ENCODE results near the gene CPAMD8. TPM values are rescaled to one million over a fixed set of nuclear protein-coding genes. Genes with fewer than 3 reads are reported as not detected.

Gene CPAMD8
- total RNA-seq, 1 experiment from 2014 or later: 0.20 TPM

GRCh38 chr19:16998635-16999194, 27.9 kb downstream of the CPAMD8 start:
- H3K9me2 ChIP-seq (ENCODE audit: insufficient read depth): no peaks in the 10 kb centered on the region
- ATAC-seq (no peak), DNase-seq (ENCODE audit: low read depth, low spot score) (no peak)
- no peak overlapping the region for H3K27ac ChIP-seq (ENCODE audit: low read depth, low read length)
- H3K9me3 ChIP-seq (ENCODE audit: control insufficient read depth in 1 of 2, insufficient read depth in 1 of 2, low read depth in 1 of 2, low read length in 2 of 2): no peaks in the 10 kb centered on the region
- H3K4me3 ChIP-seq (replicated peaks in 1 of 2; ENCODE audit: low read depth in 1 of 2, low read length in 2 of 2): no peak overlapping the region
- TF ChIP-seq JUND (IDR thresholded peaks at IDR 0.05): no peak
- TF ChIP-seq CTCF (IDR thresholded peaks at IDR 0.05 in 2 of 3, conservative IDR thresholded peaks at IDR 0.05 in 1 of 3; ENCODE audit: borderline replicate concordance in 1 of 3, insufficient read depth in 1 of 3, low read depth in 2 of 3, low read length in 2 of 3): no peak
- no peak for TF ChIP-seq SP1 (IDR thresholded peaks at IDR 0.05; ENCODE audit: low read depth)
- no peak for TF ChIP-seq REST (IDR thresholded peaks at IDR 0.05; ENCODE audit: low read depth)
- no peak for TF ChIP-seq ATF3 (IDR thresholded peaks at IDR 0.05)
- no peak for TF ChIP-seq RAD21 (IDR thresholded peaks at IDR 0.05; ENCODE audit: low read depth)
- no peak for TF ChIP-seq EGR1 (IDR thresholded peaks at IDR 0.05; ENCODE audit: low read depth)
- TF ChIP-seq ZNF274 (IDR thresholded peaks at IDR 0.05; ENCODE audit: low read depth, low read length): no peak
- TF ChIP-seq MAX (IDR thresholded peaks at IDR 0.05): no peak
- no peak for TF ChIP-seq EZH2phosphoT487 (IDR thresholded peaks at IDR 0.05; ENCODE audit: borderline replicate concordance)
- TF ChIP-seq TCF7L2 (IDR thresholded peaks at IDR 0.05; ENCODE audit: borderline replicate concordance, extremely low read depth, insufficient read depth, insufficient read length): no peak
- no peak for TF ChIP-seq FOSL1 (IDR thresholded peaks at IDR 0.05; ENCODE audit: low read depth)
- no peak for TF ChIP-seq POLR2A (IDR thresholded peaks at IDR 0.05; ENCODE audit: borderline replicate concordance, extremely low read depth, insufficient read depth, insufficient read length)
- TF ChIP-seq ZBTB33 (IDR thresholded peaks at IDR 0.05; ENCODE audit: extremely low read depth, insufficient replicate concordance, low read length): no peak
- no peak for TF ChIP-seq SIN3A (IDR thresholded peaks at IDR 0.05; ENCODE audit: low read depth)
- no peak for TF ChIP-seq ELF1 (IDR thresholded peaks at IDR 0.05; ENCODE audit: borderline replicate concordance, low read depth)
- TF ChIP-seq EZH2 (IDR thresholded peaks at IDR 0.05): no peak
- no peaks in the 10 kb centered on the region for H3K27me3 ChIP-seq (ENCODE audit: insufficient read depth, low read length)
- no peaks in the 10 kb centered on the region for H4K20me1 ChIP-seq (ENCODE audit: insufficient read depth)
- H3K9ac ChIP-seq (ENCODE audit: low read length): no peak overlapping the region
- POLR2A ChIA-PET: no interaction called here
- intact Hi-C loops (cut with micrococcal nuclease): no loop called here
- H3K4me2 ChIP-seq (ENCODE audit: low read length): no peak overlapping the region
- BruUV-seq (replicated peaks): no TSS peak
- RAD21 ChIA-PET (ENCODE audit: low non-redundant PET in 1 of 2, low total read pairs in 2 of 2, uncharacterized antibody in 2 of 2, unreplicated experiment in 2 of 2): no interaction called here
- no peaks in the 10 kb centered on the region for H3K79me2 ChIP-seq (ENCODE audit: insufficient read depth, low read length)
- no peaks in the 10 kb centered on the region for H3K4me1 ChIP-seq (ENCODE audit: control insufficient read depth in 1 of 2, insufficient read depth in 2 of 2, low read length in 2 of 2)
- no peaks in the 10 kb centered on the region for H3K36me3 ChIP-seq (ENCODE audit: control insufficient read depth in 1 of 2, insufficient read depth in 2 of 2, low read length in 2 of 2)
- H2AFZ ChIP-seq (ENCODE audit: low read depth, low read length, poor library complexity, severe bottlenecking): no peak overlapping the region
- CTCF ChIA-PET: no interaction called here
